ENCODE data around the gene RABGAP1L. TPM values are rescaled to one million over a fixed set of nuclear protein-coding genes. Genes with fewer than 3 reads are reported as not detected.
"Not testable (repeated sequence)": the region's sequence is repeated elsewhere in the genome, so short reads cannot be mapped to it uniquely, and the experiment has no call there.

Gene RABGAP1L
- total RNA-seq, 1 donor from 2014 or later, result 48.5 TPM

DNA sequence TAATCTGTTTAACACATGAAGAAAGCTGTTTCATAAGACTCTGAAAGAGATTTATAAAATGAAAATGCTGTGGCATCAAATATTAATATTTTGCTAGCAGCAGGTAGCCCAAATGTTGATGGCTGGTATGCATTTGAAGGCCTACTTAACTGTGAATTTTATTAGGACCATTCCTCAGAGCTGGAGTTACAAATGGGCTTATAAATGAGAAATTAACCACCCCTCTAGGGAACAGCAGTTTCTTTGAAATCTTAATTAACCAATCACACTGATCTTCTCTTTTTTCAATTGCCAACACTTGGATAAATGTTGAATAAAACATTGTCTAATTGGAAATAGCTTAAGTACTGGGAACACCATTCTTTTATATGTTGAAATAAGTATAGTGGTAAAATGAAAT lies 418.4 kb downstream of the RABGAP1L start:
- no peak overlapping the region for H3K4me3 Mint-ChIP-seq
- H3K36me3 Mint-ChIP-seq, result peaks cover 5% of the 10 kb centered on the region
- TF ChIP-seq, protein P1, sequence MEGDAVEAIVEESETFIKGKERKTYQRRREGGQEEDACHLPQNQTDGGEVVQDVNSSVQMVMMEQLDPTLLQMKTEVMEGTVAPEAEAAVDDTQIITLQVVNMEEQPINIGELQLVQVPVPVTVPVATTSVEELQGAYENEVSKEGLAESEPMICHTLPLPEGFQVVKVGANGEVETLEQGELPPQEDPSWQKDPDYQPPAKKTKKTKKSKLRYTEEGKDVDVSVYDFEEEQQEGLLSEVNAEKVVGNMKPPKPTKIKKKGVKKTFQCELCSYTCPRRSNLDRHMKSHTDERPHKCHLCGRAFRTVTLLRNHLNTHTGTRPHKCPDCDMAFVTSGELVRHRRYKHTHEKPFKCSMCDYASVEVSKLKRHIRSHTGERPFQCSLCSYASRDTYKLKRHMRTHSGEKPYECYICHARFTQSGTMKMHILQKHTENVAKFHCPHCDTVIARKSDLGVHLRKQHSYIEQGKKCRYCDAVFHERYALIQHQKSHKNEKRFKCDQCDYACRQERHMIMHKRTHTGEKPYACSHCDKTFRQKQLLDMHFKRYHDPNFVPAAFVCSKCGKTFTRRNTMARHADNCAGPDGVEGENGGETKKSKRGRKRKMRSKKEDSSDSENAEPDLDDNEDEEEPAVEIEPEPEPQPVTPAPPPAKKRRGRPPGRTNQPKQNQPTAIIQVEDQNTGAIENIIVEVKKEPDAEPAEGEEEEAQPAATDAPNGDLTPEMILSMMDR (IDR thresholded peaks at IDR 0.05; ENCODE audit: unreplicated experiment), result no peak
- DNase-seq (ENCODE audit: low spot score in 2 of 2, unreplicated experiment in 2 of 2), result no peak
- H3K9me3 Mint-ChIP-seq, result peaks cover 36% of the 10 kb centered on the region
- H3K4me1 Mint-ChIP-seq, result no peaks in the 10 kb centered on the region
- no peak overlapping the region for H3K27ac Mint-ChIP-seq
- H3K27me3 Mint-ChIP-seq (ENCODE audit: low read depth), result no peaks in the 10 kb centered on the region

DNA sequence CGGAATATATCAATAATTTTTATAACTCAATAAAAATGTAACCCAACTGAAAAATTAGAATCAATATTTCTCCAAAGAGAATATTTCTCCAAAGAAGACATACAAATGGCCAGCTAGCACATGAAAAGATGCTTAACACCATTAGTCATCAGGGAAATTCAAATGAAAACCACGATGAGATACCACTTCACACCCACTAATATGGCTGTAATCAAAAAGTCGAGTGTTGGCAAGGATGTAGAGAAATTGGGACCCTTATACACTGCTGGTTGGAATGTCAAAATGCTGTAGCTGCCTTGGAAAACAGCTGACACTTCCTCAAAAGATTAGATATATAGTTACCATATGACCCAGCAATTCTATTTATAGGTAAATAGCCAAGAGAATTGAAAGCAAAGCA lies 421.5 kb downstream of the RABGAP1L start:
- Mint-ChIP-seq H3K36me3 (peaks cover 1% of the 10 kb centered on the region), H3K9me3 (peaks cover 17% of the 10 kb centered on the region), H3K4me1 (no peaks in the 10 kb centered on the region), H3K27ac (no peak overlapping the region), H3K4me3 (no peak overlapping the region), H3K27me3 (ENCODE audit: low read depth) (no peaks in the 10 kb centered on the region)
- TF ChIP-seq, protein P1 (IDR thresholded peaks at IDR 0.05; ENCODE audit: unreplicated experiment), result no peak
- DNase-seq (ENCODE audit: low spot score in 2 of 2, unreplicated experiment in 2 of 2), result no peak

DNA sequence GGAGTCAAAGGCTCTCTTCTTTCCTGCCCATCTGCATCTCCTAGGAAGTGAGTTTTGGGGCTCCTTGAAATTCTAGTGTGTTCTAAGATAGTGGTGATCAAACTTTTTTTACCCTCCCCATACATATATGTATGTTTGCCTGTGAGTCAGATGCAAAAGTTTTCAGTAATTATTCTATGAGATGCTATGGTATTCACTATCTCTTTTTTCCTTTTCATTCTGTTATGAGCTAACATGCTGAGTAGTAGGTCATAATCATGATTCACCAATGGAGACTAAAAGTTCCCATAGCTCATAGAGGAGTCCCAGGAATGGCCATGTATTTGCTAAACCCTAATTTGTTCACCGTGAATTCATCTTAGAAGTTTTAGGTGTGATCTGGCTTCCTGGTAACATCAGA lies 424.0 kb downstream of the RABGAP1L start:
- TF ChIP-seq, protein P1 (IDR thresholded peaks at IDR 0.05; ENCODE audit: unreplicated experiment), result no peak
- DNase-seq (ENCODE audit: low spot score in 2 of 2, unreplicated experiment in 2 of 2), result no peak
- Mint-ChIP-seq H3K36me3 (peaks cover 3% of the 10 kb centered on the region), H3K4me3 (no peak overlapping the region), H3K9me3 (peaks cover 8% of the 10 kb centered on the region), H3K27me3 (ENCODE audit: low read depth) (no peaks in the 10 kb centered on the region), H3K27ac (no peak overlapping the region), H3K4me1 (no peaks in the 10 kb centered on the region)

DNA sequence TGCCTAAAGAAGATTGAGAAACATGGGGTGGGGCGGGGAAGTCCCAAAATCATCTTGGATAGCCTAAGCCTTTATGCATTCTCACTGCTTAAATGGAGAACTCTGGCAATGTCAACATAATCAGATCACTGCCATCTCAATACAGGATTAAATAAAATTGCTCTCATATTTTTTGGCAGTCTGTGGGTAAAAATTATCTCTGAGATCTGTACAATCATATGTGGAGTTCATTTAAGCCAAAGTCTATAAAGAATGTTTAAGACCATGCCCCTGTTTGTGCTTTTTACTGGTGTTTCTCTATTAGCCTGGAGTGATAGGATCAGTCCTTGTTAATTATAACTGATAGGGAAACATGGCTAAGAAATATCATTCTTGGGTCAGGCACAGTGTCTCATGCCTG lies 424.8 kb downstream of the RABGAP1L start:
- H3K27me3 Mint-ChIP-seq (ENCODE audit: low read depth), result no peaks in the 10 kb centered on the region
- peaks cover 13% of the 10 kb centered on the region for H3K9me3 Mint-ChIP-seq
- no peaks in the 10 kb centered on the region for H3K4me1 Mint-ChIP-seq

DNA sequence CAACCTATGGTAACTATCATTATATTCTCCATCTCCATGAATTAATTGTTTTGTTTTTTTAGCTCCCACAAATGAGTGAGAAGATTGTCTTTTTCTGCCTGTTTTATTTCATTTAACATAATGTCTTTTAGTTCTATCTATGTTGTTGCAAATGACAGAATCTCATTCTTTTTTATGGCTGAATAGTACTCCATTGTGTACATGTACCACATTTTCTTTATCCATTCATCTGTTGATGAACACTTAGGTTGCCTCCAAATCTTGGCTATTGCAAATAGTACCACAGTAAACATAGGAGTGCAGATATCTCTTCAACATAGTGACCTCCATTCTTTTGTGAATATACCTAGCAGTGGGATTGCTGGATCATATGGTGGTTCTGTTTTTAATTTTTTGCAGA lies 429.3 kb downstream of the RABGAP1L start:
- not testable (repeated sequence) for H3K36me3 Mint-ChIP-seq; H3K4me3 Mint-ChIP-seq; H3K27me3 Mint-ChIP-seq (ENCODE audit: low read depth); H3K27ac Mint-ChIP-seq; H3K4me1 Mint-ChIP-seq; DNase-seq (ENCODE audit: low spot score in 2 of 2, unreplicated experiment in 2 of 2)
- peaks cover 15% of the 10 kb centered on the region for H3K9me3 Mint-ChIP-seq

More for the DNA sequence above, 424.8 kb downstream of the RABGAP1L start:
- no peak overlapping the region for H3K27ac Mint-ChIP-seq
- peaks cover 7% of the 10 kb centered on the region for H3K36me3 Mint-ChIP-seq
- TF ChIP-seq, protein P1 (IDR thresholded peaks at IDR 0.05; ENCODE audit: unreplicated experiment), result no peak
- DNase-seq (ENCODE audit: low spot score in 2 of 2, unreplicated experiment in 2 of 2), result no peak
- H3K4me3 Mint-ChIP-seq, result no peak overlapping the region

DNA sequence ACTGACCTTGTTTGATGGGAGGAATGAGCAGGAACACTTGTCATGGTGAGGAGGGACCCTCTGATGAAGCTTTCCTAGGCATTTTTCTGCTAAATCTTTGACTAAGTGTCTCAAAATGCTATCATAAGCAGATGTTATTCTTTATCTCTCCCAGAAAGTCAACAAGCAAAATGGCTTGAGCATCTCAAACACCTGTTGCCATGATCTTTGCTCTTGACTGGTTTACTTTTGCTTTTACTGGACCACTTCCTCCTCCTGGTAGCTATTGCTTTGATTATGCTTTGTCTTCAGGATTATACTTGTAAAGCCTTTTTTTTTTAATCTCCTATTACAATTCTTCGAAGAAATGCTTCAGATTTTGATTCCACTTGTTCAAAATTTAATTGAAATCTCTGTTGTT lies 445.9 kb downstream of the RABGAP1L start:
- H3K27ac Mint-ChIP-seq, result no peak overlapping the region
- peaks cover 11% of the 10 kb centered on the region for H3K9me3 Mint-ChIP-seq
- TF ChIP-seq, protein P1 (IDR thresholded peaks at IDR 0.05; ENCODE audit: unreplicated experiment), result no peak
- no peak overlapping the region for H3K4me3 Mint-ChIP-seq
- no peaks in the 10 kb centered on the region for H3K4me1 Mint-ChIP-seq
- no peak for DNase-seq (ENCODE audit: low spot score in 2 of 2, unreplicated experiment in 2 of 2)
- H3K27me3 Mint-ChIP-seq (ENCODE audit: low read depth), result no peaks in the 10 kb centered on the region
- H3K36me3 Mint-ChIP-seq, result no peaks in the 10 kb centered on the region
